Neuronal stem cell (in vitro differentiated cells): Measurements from ENCODE around the gene COG5.
A peak's percentile ranks its signal among the peaks of the same experiment; 100 is the strongest.

ENCODE experiments used
- DNase-seq: peaks from one replicate; pipeline ENCODE4 v3.0.0-alpha.2; 2013; ENCODE audit warnings: low spot score
- H2AFZ ChIP-seq: one replicate; pipeline ENCODE4 v1.6.1; 2013; ENCODE audit warnings: mild to moderate bottlenecking, low read length, inconsistent platforms
- H2AK5ac ChIP-seq: 2 replicates; pipeline ENCODE4 v1.6.1; 2013; ENCODE audit warnings: low read depth, mild to moderate bottlenecking, inconsistent platforms, low read length, moderate library complexity, mixed read lengths
- H2BK120ac ChIP-seq: 2 replicates; pipeline ENCODE4 v1.6.1; 2013; ENCODE audit warnings: low read depth, mild to moderate bottlenecking, inconsistent platforms, low read length, moderate library complexity, mixed read lengths
- H2BK12ac ChIP-seq: one replicate; pipeline ENCODE4 v1.6.1; 2013; ENCODE audit warnings: low read length, inconsistent platforms
- H2BK15ac ChIP-seq: 2 replicates; pipeline ENCODE4 v1.6.1; 2013; ENCODE audit warnings: mild to moderate bottlenecking, low read length, inconsistent platforms, mixed read lengths
- H2BK5ac ChIP-seq: one replicate; pipeline ENCODE4 v1.6.1; 2013; ENCODE audit warnings: inconsistent platforms, mild to moderate bottlenecking, low read length, moderate library complexity
- H3K14ac ChIP-seq: one replicate; pipeline ENCODE4 v1.6.1; 2013; ENCODE audit warnings: low read length, inconsistent platforms
- H3K18ac ChIP-seq: 2 replicates; pipeline ENCODE4 v1.6.1; 2013; ENCODE audit warnings: low read length, inconsistent platforms
- H3K23ac ChIP-seq: 2 replicates; pipeline ENCODE4 v1.6.1; 2013; ENCODE audit warnings: low read depth, mild to moderate bottlenecking, mixed read lengths, low read length, inconsistent platforms; ENCODE audit not compliant: poor library complexity
- H3K27ac ChIP-seq: replicated peaks from 3 replicates; pipeline ENCODE4 v1.5.1; 2013; ENCODE audit warnings: low read length, inconsistent platforms
- H3K27me3 ChIP-seq, 3 experiments: 2 replicates each; pipeline ENCODE4 v1.6.1; 2013; ENCODE audit warnings: low read length in 3 of 3, mild to moderate bottlenecking in 2 of 3, inconsistent platforms in 1 of 3, low read depth in 1 of 3, mixed read lengths in 1 of 3, moderate library complexity in 1 of 3; ENCODE audit not compliant: control insufficient read depth in 3 of 3, insufficient read depth in 3 of 3
- H3K36me3 ChIP-seq, 2 donors: replicated peaks in 1 of 2; 2 replicates each; pipeline ENCODE4 v1.6.1; 2013; ENCODE audit warnings: low read length in 2 of 2; ENCODE audit not compliant: control insufficient read depth in 2 of 2, insufficient read depth in 2 of 2
- H3K4ac ChIP-seq: 2 replicates; pipeline ENCODE4 v1.6.1; 2013; ENCODE audit warnings: inconsistent platforms, mild to moderate bottlenecking, low read length, moderate library complexity
- H3K4me1 ChIP-seq, 2 donors: 1 replicate in 1 of 2; 2 replicates in 1 of 2; pipeline ENCODE4 v1.6.1; 2013; ENCODE audit warnings: low read length in 2 of 2, low read depth in 1 of 2; ENCODE audit not compliant: control insufficient read depth in 2 of 2, insufficient read depth in 1 of 2
- H3K4me2 ChIP-seq: one replicate; pipeline ENCODE4 v1.6.1; 2013; ENCODE audit warnings: mild to moderate bottlenecking, low read length, inconsistent platforms; ENCODE audit not compliant: insufficient read depth, poor library complexity, severe bottlenecking
- H3K4me3 ChIP-seq, 2 donors: 2 replicates each; pipeline ENCODE4 v1.5.1; 2013; ENCODE audit warnings: low read length in 2 of 2, mild to moderate bottlenecking in 2 of 2, inconsistent platforms in 1 of 2, moderate library complexity in 1 of 2
- H3K79me1 ChIP-seq: one replicate; pipeline ENCODE4 v1.6.1; 2013; ENCODE audit warnings: low read depth, mild to moderate bottlenecking, inconsistent platforms, low read length, moderate library complexity
- H3K9ac ChIP-seq: one replicate; pipeline ENCODE4 v1.6.1; 2013; ENCODE audit warnings: mild to moderate bottlenecking, low read depth, low read length, inconsistent platforms; ENCODE audit not compliant: poor library complexity
- H3K9me3 ChIP-seq, 2 donors: replicated peaks in 1 of 2; 2 replicates each; pipeline versions ENCODE3 to v1.6.1; 2013; ENCODE audit warnings: low read length in 2 of 2, mild to moderate bottlenecking in 2 of 2, inconsistent platforms in 1 of 2, low read depth in 1 of 2, mixed read lengths in 1 of 2, moderate library complexity in 1 of 2; ENCODE audit not compliant: control insufficient read depth in 2 of 2, insufficient read depth in 1 of 2
- H4K8ac ChIP-seq: one replicate; pipeline ENCODE4 v1.6.1; 2013; ENCODE audit warnings: low read depth, mild to moderate bottlenecking, inconsistent platforms, low read length, moderate library complexity
- H4K91ac ChIP-seq: one replicate; pipeline ENCODE4 v1.6.1; 2013; ENCODE audit warnings: low read length, low read depth, mild to moderate bottlenecking, inconsistent platforms; ENCODE audit not compliant: poor library complexity
- WGBS, 2 donors: extraction: QIAGEN DNeasy Blood & Tissue Kit; methylation state at CpG; one replicate each; pipeline ENCODE4 v1.1.7; 2013; ENCODE audit warnings: missing lambda C conversion rate in 2 of 2, mixed read lengths in 1 of 2; ENCODE audit not compliant: insufficient read length in 2 of 2, insufficient replicate concordance in 1 of 2; ENCODE audit errors: extremely low coverage in 2 of 2; 5-methylcytosine and 5-hydroxymethylcytosine counted together

The COG5 gene

DNA sequence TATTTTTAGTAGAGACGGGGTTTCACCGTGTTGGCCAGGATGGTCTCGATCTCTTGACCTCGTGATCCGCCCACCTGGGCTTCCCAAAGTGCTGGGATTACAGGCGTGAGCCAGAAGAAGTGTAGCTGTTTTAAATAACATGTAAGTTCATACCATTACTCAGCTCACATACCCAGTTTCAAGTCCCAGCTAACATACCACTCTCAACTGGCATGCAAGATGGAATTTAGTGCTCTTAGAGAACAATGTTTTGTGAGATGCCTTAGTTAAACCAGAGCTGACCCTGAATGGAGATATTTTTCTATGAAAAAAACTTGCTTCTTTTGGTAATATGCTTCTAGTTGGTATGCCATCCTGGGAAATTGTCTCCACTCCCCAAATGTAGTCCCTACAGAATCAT is 357.6 kb downstream of the COG5 start:
- WGBS, 2 donors: no CpG with 5 or more reads among the region's 6 CpGs
- Histone ChIP-seq H3K18ac (no peak overlapping the region), H3K36me3 (peaks cover 11 to 78% of the 10 kb centered on the region in 2 donors), H2AFZ (no peak overlapping the region), H2BK15ac (no peak overlapping the region), H4K8ac (no peak overlapping the region), H3K4ac (no peak overlapping the region), H3K4me3 (no peak overlapping the region), H2BK120ac (no peak overlapping the region), H3K23ac (no peak overlapping the region), H2BK5ac (no peak overlapping the region), H3K27ac (no peak overlapping the region), H2AK5ac (no peak overlapping the region), H3K79me1 (no peaks in the 10 kb centered on the region), H3K14ac (no peak overlapping the region), H2BK12ac (no peak overlapping the region), H3K27me3 (no peaks in the 10 kb centered on the region), H3K9me3 (no peaks in the 10 kb centered on the region), H4K91ac (no peak overlapping the region), H3K4me2 (no peak overlapping the region), H3K4me1 (no peaks in the 10 kb centered on the region), H3K9ac (no peak overlapping the region)
- no peak for DNase-seq

DNA sequence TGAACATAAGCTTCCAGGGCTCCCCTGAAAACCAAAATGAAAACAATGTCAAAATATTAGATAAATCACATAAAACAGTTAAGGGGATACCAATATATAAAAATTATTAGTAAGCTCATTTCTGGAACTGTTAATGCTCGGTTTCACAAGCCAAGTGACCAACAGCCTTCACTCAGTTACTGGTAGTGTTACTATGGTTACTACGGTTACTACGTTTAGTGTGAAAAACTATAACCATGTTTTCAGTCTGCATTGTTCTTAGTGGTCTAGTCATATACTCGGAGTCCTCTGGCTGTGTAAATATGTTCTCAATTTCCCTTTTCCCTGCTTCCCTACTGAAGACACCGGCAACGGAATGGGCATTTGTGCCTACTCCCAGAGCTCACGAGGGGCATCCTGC is 360.1 kb downstream of the COG5 start:
- Histone ChIP-seq H2BK15ac (no peak overlapping the region), H3K4me2 (no peak overlapping the region), H3K4me1 (no peaks in the 10 kb centered on the region), H3K9me3 (no peaks in the 10 kb centered on the region), H2BK12ac (no peak overlapping the region), H2AK5ac (no peak overlapping the region), H4K91ac (no peak overlapping the region), H2BK5ac (no peak overlapping the region), H2BK120ac (no peak overlapping the region), H3K79me1 (no peaks in the 10 kb centered on the region), H3K18ac (no peak overlapping the region), H3K23ac (no peak overlapping the region), H2AFZ (no peak overlapping the region), H4K8ac (no peak overlapping the region), H3K4ac (no peak overlapping the region), H3K14ac (no peak overlapping the region), H3K27me3 (no peaks in the 10 kb centered on the region), H3K4me3 (no peak overlapping the region), H3K36me3 (peaks cover 9 to 89% of the 10 kb centered on the region in 2 donors), H3K27ac (no peak overlapping the region), H3K9ac (no peak overlapping the region)
- DNase-seq: no peak
- WGBS, 2 donors: no CpG with 5 or more reads among the region's 7 CpGs

DNA sequence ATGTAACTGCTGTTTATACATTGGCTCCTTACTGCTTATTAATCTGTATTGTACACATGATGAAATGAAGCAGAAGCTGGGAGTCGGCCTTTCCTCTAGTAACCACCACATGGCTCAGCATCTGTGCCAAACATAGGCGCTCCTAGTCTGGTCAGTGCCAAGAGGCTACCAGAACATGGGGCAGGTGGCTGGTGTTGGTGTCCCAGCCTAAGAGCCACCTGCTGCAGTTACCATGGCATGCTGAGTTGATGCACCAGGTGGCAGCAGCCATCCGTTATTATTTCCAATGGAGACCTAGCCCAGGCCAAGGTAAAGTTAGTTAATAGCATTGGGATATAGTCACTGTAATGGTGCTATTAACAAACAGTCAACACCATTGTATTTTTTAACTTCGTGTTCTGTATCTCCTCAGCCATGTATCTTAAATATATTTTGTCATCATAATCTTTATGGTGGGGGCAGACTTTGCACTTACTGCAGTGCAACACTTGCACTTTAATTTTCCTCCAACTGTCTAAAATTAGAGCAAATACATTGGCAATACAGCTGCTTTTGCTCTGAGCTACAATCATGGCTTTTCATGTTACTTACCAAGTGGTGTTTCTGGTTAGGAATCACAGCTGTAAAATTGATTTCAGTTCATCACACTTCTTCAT is 361.8 kb downstream of the COG5 start:
- Histone ChIP-seq H3K9me3 (no peaks in the 10 kb centered on the region), H3K4ac (no peak overlapping the region), H3K4me3 (no peak overlapping the region), H4K91ac (no peak overlapping the region), H3K14ac (no peak overlapping the region), H4K8ac (no peak overlapping the region), H3K79me1 (no peaks in the 10 kb centered on the region), H3K4me2 (no peak overlapping the region), H3K18ac (no peak overlapping the region), H3K27me3 (no peaks in the 10 kb centered on the region), H3K23ac (no peak overlapping the region), H2BK120ac (no peak overlapping the region), H2AFZ (no peak overlapping the region), H3K9ac (no peak overlapping the region), H2BK15ac (no peak overlapping the region), H2BK12ac (no peak overlapping the region), H2BK5ac (no peak overlapping the region), H3K27ac (no peak overlapping the region), H2AK5ac (no peak overlapping the region), H3K4me1 (no peaks in the 10 kb centered on the region), H3K36me3 (peaks cover 8 to 94% of the 10 kb centered on the region in 2 donors)
- WGBS, 2 donors: no CpG with 5 or more reads among the region's 4 CpGs
- DNase-seq: peak; percentile 8

DNA sequence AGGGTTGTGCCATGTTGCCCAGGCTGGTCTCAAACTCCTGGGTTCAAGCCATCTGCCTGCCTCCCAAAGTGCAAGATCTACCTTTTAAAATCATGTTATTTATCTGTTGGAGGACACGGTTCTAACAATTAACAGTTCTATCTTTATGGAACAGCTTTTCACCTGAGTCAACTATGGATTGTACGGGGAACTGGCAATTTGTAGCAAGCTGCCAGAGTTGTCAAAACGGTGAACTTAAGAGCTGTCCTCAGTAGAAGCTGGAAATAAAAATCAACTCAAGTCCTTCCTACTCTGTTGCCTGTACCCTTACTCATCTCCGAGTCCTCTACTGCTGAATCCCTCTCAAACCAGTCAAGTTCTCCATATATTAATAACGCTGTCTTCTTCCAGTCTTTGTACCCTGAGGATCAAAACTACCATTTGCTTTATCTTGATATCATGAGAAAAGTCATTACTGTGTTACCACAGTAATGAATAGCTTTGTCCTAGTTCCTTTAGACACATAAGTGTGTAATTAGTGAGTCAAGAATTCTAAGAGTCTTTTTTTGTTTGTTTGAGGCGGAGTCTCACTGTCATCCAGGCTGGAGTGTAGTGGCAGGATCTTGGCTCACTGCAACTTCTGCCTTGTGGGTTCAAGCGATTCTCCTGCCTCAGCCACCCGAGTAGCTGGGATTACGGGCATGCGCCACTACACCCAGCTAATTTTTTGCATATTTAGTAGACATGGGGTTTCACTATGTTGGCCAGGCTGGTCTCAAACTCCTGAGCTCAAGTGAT is 366.7 kb downstream of the COG5 start:
- no CpG with 5 or more reads among the region's 10 CpGs for WGBS, 2 donors
- H3K4me2 ChIP-seq: no peak overlapping the region
- no peak for DNase-seq

More for the DNA sequence above, 366.7 kb downstream of the COG5 start:
- H3K9me3 ChIP-seq: no peaks in the 10 kb centered on the region
- peak overlapping the region; percentile 65 for H4K8ac ChIP-seq
- no peak overlapping the region for H2AFZ ChIP-seq
- H3K14ac ChIP-seq: no peak overlapping the region
- no peak overlapping the region for H2BK120ac ChIP-seq
- no peak overlapping the region for H3K18ac ChIP-seq
- no peak overlapping the region for H3K23ac ChIP-seq
- no peak overlapping the region for H3K9ac ChIP-seq
- no peaks in the 10 kb centered on the region for H3K79me1 ChIP-seq
- no peak overlapping the region for H3K4ac ChIP-seq
- H3K4me3 ChIP-seq: no peak overlapping the region
- no peak overlapping the region for H2AK5ac ChIP-seq
- H3K36me3 ChIP-seq: peaks cover 9 to 95% of the 10 kb centered on the region in 2 donors
- no peak overlapping the region for H2BK12ac ChIP-seq
- H4K91ac ChIP-seq: no peak overlapping the region
- no peak overlapping the region for H2BK5ac ChIP-seq
- H3K4me1 ChIP-seq: no peaks in the 10 kb centered on the region
- H3K27ac ChIP-seq: no peak overlapping the region
- no peaks in the 10 kb centered on the region for H3K27me3 ChIP-seq
- H2BK15ac ChIP-seq: no peak overlapping the region
